LHCN-M2 (cell line): Measurements from ENCODE around the gene POR. TPM values are rescaled to one million over a fixed set of nuclear protein-coding genes. Genes with fewer than 3 reads are reported as not detected.

Experiments used
- DNase-seq: peaks from one replicate; pipeline ENCODE4 v3.0.0-alpha.2; 2012; ENCODE audit warnings: low read depth
- total RNA-seq: library from RNA; depleted of rRNA; stranded (reverse); fragments of >200 nt; gene quantifications from 2 replicates; pipeline ENCODE4 v1.2.3, GENCODE V29; 2014

Gene POR
- total RNA-seq, 1 experiment from 2014 or later: 122 TPM

DNA sequence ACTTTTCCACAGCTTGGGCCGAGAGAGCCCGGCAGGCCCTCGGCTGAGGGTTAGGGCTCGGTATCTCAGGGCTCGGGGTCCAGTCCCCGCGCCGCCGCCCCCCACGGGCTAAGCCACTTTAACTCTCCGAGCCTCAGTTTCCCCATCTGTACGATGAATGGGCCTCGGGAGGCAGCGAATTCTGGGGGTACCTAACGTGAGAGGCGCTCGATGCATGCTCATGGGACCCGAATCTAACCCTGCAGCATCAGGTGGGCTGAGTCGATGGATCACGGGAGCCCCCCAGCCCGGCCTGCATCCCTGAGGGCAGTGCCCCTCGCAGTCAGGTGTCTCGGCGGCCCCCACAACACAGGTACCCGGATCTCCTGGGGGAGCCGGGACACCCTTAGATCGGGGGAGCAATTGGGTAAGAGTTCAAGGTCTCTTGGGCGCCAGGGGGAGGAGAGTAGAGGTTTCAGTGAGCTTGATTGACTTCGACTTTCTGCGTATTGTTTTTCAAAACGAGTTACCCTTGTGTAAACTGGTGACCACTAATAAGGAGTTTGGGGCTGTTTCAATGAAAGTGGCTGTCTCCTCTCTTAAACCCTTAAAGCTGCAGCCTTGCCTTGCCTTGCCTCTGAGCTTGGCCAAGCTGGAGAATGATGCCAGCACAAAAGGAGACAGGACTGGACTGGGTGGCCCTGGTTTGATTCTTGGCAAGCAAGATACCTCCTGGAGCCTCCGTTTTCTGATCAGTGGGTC lies 631 bp downstream of the POR start:
- peak; percentile 45 for DNase-seq

DNA sequence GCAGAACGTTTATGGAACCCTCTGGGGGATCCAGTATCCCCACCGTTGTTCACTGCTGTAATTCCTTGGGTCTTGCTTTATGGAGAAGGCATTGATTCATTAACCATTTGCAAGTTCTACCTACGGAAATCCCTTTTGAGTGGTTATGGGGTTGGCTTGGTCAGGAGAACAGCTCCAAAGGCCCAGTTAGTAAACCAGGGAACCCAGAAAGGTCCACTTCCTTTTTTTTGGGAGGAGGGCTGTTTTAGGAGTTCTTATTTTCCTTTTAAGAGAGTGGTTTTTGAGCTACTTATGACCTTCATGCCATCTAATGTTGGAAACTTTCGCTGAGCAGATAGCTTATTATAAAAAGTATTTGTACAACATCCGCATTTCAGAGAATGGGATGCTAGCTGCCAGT lies 1.3 kb downstream of the POR start:
- no peak for DNase-seq

DNA sequence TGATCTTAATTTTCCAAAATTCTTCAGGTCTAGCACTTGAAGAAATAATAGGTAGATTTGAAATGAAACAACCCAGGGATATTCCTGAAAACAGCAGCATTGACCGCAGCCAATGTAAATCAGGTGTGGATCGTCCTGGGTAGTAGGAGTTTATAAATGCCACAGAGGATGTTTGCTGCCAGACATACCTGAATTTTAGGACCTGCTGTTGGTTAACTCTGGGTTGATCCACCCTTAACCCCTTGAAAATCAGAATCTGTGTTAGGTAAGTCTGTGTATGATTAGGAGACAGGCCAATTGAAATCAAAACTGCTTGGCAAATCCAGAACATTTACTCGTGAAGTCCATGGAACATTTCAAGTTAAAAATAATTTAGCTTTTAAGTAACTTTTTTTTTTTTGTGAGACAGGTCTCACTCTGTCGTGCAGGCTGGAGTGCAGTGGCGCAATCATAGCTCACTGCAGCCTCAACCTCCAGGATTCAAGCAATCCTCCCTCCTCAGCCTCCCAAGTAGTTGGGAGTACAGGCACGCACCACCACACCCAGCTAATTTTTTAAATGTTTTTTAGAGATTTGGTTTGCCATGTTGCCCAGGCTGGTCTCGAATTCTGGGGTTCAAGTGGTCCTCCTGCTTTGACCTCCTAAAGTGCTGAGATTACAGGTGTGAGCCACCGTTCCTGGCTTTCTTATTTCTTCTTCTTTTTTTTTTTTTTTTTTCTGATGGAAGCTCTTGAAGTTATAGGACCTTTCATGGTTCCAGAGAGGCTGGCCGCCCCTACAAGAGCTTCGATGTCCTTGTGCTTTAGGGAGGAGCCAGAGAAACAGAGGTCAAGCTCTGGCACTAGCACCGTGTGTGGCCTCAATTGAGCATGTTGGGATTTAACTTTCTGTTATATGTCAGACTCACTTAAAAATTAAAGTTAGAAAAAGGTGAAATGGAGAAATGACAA lies 2.0 kb downstream of the POR start:
- DNase-seq: no peak

DNA sequence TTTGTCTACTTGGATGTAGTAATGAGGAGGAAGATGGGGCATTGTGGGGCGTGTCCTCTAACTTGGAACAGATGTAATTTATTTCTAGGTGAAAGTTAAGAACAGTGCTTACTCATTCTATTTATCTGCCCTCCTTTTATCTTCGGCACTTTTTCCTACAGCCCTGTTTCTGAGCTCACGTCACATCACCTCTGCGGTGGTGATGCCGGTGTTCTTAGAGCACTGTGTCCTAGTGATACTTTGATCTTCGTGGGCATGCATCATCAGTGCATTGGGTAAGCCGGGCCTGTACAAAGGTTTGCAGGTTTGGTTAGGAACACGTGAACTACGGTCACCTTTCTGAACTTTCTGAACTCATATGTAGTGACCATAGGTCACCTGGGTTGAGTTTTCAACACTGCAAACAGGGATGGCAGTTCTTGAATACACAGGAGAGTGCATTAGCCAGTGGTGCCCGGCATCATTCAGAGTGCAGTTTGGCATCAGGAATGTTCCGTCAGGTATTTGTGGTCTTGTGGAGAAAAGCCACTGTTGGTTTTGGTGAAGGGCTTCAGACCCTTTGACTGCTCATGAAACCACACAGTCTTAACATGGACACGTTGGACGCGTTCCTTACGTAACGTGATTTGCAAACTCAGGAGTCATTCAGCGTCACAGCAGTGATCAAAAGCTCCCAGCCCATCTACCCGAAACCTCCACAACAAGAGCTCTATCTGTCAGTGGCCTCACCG lies 5.6 kb downstream of the POR start:
- no peak for DNase-seq

DNA sequence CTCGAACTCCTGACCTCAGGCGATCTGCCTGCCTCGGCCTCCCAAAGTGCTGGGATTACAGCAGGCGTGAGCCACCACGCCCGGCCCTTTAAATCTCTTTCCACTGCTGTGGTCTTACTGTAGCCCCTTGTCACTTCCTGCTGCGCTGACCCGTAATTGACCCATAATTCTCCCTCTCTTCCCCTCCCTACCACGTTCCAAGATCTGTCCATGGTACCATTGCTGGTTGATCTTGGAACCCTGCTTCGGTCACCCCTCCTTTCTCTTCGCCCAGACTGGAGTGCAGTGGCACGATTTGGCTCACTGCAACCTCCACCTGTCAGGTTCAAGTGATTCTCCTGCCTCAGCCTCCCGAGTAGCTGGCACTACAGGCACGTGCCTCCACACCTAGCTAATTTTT lies 6.5 kb downstream of the POR start:
- DNase-seq: no peak

DNA sequence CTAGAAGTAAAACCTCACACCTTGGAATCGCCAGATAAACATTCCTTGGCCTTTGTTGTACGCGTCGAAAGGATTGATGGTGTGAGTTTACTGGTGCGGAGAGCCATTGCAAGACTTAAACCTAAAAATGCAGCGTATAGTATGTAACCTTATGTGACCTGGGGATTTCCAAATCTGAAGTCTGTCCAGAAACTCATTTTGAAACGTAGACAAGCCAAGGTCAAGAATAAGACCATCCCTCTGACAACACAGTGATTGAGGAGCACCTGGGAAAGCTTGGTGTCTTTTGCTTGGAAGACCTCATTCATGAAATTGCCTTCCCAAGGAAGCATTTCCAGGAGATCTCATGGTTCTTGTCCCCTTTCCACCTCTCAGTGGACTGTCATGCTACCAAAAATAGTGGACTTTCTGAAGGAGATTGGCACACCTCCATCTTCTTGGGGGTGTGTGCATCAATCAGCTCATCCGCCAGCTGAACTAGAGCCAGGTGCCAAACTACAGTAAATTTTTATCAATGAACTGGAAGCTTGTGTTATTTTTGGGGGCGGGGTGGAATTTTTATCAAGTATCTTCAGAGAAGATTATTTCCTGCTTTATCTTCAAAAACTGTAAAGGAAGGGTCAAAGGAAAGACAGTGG lies 8.1 kb downstream of the POR start:
- DNase-seq: no peak

DNA sequence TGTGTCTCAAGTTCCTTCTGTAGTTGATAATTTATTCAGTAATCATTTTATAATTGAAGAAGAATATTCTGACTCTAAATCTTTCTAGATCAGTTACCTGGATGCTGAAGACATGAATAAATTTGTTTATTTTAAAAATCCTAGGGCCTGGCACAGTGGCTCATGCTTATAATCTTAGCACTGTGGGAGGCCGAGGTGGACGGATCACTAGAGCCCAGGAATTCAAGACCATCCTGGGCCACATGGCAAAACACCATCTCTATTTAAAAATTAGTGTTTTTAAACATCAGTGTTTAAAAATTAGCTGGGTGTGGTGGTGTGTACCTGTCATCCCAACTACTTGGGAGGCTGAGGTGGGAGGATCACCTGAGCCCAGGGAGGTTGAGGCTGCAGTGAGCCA lies 9.3 kb downstream of the POR start:
- DNase-seq: no peak

DNA sequence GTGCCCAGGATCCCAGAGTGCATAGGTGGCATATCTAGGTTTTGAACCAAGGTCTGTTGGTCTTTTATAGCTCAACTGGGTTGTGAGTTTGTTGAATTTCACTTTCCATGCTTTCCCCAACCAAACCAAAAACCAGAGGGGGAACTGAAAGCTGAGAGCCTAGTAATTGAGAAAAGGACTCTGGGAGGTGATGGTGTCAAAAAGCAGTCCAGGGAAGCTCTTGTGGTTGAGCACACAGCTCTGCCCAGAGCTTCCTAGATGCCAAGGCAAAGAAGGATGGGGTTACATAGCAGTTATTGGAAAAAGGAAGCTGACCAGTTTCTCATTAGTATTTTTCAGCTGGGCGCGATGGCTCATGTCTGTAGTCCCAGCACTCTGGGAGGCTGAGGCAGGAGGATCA lies 9.9 kb downstream of the POR start:
- DNase-seq: no peak

DNA sequence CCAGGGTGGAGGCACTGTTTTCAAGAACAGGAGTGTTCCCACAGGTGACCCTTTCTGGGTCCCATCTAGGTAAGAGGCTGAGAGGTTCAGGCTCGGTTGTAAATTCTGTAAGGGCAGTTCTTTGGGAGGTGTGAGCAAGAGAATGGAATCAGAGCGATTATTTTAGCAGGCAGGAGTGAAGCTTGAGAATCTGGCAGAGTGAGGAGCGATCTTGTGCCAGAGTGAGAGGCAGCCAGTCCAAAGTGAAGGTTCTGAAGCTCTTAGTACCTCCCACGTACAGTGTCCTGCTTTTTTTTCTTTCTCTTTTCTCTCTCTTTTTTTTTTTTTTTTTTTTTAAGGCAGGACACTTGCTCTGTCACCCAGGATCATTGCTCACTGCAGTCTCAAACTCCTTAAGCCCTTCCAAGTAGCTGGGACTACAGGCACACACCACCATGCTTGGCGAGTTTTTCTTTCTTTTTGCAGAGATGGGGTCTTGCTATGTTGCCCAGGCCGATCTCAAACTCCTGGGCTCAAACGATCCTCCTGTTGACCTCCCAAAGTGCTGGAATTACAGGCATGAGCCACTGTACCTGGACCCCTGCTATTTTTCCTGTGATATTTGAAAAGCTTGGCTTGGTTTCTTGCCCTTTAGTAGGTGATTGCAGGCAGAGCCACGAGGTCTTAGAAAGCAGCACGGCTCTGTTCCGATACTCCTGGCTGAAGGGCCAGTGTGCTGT lies 10.9 kb downstream of the POR start:
- DNase-seq: no peak

DNA sequence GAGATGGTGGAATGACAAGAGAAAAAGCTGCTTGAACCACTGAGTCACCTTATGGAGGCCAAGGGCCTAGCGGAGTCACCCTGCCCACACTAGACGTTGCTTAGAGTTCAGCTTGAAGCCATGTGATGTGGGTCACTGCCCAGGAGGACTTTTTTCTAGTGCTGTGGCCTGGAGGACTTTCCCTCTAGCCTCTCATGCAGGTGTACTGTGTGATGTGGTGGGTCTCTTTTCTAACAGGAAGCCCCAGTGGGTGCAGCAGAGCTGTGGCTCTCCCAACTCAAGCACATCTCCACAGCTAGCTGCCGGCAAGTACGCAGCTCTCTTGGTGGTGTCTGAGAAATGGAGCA lies 13.6 kb downstream of the POR start:
- DNase-seq: no peak

DNA sequence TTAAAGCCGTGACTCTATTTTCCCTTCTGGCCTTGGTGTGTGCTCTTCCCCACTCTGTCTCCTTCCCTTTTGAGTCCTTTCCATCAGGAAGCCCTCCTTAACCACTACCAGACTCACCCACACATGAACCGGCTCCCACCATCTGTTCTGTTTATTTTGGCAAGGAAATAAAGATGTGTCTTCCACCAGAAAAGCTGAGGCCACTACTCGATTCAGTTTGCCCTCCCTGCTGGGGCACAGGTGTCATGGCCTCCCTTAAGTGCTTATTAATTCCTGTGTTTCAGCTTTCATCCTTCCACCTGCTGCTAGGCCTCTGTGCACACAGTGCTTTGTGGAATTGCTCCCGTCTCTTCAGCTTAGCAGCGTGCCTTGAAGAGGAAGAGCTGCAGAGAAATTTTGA lies 16.7 kb downstream of the POR start:
- DNase-seq: peak; percentile 49

DNA sequence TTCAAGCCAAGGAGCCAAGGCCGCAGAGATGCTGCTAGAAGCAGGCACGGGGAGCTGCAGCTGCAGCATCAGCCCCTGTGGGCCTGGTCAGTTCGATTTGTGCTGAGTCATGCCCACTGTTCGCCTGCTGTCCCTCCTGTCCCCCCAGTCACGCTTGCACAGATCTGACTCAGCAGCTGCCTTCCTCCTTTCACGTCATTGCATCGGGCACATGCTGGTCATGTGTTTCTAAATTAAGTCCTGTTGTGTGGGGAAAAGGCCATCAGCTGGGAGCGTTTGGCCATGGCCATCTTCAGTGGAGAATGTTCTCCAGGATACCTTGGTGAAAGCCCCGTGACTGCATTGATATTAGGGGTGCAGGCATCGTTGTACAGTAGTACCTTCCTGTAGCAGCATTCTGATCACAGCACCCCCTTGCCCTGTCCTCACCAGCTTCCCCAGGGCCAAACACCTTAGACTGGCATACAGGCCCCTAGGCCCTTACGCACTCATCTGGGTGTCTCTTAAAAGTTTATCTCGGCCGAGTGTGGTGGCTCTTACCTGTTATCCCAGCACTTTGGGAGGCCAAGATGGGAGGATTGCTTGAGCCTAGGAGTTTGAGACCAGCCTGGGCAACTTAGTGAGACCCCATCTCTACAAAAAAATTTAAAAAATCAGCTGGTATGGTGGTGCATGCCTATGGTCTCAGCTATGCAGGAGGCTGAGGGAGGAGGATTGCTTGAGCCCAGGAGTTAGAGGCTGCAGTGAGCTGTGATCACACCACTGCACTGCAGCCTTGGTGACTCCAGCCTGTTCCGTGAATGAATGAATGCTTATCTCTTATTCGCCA lies 23.2 kb downstream of the POR start:
- DNase-seq: peak; percentile 97

DNA sequence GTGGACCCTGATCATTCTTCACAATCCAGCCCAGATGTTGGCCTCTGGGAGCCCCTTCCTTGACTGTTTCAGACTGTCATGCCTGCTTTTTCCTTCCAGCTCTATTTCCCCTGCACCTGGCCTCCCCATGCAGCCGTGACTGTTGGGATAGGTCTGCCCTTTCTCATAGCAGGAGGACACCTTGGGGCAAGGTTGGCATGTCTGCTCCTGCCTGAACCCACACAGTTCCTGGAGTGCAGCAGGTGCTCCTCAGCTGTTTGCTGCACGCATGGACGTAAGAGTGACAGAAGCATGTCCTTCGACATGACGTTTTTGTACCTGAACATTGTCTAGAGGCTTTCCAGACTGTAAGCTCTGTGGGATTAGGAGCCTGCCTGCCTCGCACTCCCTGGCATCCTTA lies 24.0 kb downstream of the POR start:
- DNase-seq: no peak

DNA sequence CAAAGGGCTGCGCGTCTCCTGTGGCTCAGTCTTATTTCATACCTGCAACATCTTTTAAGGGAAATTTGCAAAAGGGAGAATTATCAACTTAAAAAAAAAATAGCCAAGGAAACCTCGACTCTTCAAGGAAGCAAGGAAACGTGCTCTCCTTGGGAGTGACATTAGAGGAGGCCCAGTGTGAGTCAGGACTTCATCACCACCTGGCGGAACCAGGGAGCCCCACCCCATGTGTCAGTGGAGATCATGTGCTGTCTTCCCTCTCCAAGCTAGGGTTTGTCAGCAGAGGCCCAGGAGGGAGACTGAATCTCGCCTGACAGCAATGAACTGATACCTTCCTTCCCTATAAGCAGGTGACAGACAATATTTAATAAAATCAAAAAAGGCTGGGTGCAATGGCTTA lies 28.9 kb downstream of the POR start:
- DNase-seq: peak; percentile 68

DNA sequence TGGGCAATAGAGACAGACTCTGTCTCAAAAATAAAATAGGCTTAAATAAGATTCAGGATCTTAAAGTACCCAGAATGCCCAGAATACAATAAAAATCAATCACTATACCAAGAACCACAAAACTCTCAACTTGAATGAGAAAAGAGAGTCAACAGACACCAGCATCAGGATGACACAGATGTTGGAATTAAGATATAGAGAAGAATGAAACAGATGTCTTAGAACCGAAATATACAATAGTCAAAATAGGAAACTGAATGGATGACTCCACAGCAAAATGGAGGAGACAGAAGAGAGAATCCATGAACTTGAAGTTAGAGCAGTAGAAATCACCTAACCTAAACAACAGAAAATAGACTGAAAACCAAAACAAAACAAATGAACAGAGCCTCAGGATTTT lies 29.6 kb downstream of the POR start:
- DNase-seq: no peak

DNA sequence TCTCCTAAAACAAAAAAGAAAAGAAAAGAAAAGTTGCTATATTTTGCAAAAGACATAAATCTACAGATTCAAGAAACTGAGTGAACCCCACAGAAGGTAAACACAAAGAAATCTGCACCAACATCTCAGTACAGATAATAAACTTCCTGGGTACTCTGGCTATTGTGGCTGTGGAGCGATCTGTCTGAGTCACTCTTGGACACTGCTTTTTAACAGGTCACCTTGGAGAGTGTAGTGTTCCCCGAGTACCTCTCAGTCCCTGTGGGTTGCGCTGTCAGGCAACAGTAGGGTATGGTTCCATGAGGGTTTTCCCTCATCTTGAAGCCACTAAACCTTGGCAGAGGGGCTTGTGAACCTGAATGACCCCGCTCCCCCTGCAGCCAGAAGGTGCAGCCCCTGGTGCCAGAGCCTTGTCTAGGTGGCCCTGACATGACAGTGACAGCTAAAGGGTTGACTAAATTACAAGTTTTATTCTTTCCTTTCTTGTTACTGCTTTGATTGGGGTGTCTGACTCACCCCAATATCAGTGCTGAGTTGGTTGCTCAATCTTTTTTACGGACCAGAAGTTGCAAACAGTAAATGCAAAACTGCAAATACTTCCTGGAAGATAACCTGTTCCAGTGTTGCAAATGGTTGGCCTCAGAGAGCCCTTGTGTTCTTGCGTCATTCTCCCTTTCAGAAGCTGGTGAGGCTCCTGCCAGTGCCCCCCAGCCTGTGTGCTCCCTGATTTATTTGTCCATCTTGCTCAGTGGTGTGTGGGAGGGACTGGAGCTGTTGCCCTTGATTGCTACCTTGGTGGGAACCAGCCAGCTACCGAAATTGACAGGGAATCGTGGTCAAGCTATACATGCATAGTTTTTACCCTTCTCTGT lies 30.6 kb downstream of the POR start:
- peak; percentile 39 for DNase-seq

DNA sequence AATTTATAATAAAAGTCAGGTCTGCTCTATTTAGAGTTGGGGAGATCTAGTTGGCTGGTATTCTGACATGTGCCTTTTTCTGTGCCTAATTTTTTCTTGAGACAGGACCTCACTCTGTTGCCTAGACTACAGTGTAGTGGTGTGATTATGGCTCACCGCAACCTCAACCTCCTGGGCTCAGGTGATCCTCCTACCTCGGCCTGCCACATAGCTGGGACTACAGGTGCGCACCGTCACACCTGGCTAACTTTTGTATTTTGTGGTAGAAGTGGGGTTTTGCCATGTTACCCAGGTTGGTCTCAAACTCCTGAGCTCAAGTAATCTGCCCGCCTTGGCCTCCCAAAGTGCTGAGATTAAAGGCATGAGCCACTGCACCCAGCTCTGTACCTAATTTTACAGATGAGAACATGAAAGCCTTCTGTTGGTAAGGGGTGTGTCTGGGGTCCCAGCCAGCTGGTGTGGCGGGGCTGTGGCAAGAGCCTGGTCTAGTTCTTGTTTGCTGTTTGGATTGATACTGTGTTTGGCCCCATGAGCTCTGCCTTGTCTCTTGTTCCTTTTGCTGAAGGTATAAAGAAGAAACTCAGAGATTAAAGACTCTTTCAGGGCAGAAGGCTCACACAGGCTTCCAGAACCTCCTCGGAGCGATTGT lies 31.4 kb downstream of the POR start:
- no peak for DNase-seq

DNA sequence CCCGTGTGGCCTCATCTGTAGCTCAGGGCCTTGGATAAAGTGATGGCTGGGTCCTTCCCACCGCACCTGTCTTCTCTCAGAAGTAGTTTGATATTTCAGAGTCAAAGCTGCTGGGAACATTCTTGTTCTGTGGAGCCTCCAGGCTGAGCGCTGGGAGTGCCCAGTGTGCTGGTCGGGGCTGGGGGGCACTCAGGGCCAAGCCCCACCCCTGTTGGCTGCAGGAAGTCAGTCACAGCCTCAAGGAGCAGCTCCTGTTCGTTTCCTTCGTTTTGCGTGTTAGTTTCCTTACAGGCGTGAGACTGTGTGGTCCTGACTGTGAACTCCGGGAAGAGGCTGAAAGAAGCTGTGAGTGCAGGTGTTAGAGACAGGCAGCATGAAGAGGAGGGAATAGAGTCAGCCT lies 33.2 kb downstream of the POR start:
- no peak for DNase-seq
